GM23338 (cell line): ENCODE data around the gene CELF2. TPM values are rescaled to one million over a fixed set of nuclear protein-coding genes. Genes with fewer than 3 reads are reported as not detected.

Source experiments
- ATAC-seq: fragments of 200-7000 bp; cut with Tn5 transposase; 3 replicates; pipeline ENCODE4 v1.9.1; 2020
- DNase-seq: peaks from one replicate; pipeline ENCODE4 v3.0.0-alpha.2; 2015; ENCODE audit warnings: low spot score
- H2AFZ ChIP-seq: fragments of 200-600 bp; sonication (generic); 2 replicates; pipeline ENCODE4 v1.8.0; 2016; ENCODE audit warnings: antibody characterized with exemption, mild to moderate bottlenecking, moderate library complexity
- H3F3A ChIP-seq: fragments of 200-600 bp; sonication (generic); replicated peaks from 2 replicates; pipeline ENCODE4 v1.8.0; 2017; ENCODE audit warnings: antibody characterized with exemption, mixed run types, low read depth
- H3K27ac ChIP-seq: fragments of 200-600 bp; sonication (generic); 2 replicates; pipeline ENCODE4 v1.6.1; 2016; ENCODE audit warnings: low read depth
- H3K27me3 ChIP-seq: fragments of 200-600 bp; sonication (generic); 2 replicates; pipeline ENCODE4 v1.8.0; 2016; ENCODE audit warnings: mild to moderate bottlenecking, mixed run types, moderate library complexity; ENCODE audit not compliant: insufficient read depth
- H3K36me3 ChIP-seq: fragments of 200-600 bp; sonication (generic); 2 replicates; pipeline ENCODE4 v1.8.0; 2016; ENCODE audit warnings: mild to moderate bottlenecking; ENCODE audit not compliant: insufficient read depth
- H3K4me1 ChIP-seq: fragments of 200-600 bp; sonication (generic); 2 replicates; pipeline ENCODE4 v1.8.0; 2016; ENCODE audit warnings: mild to moderate bottlenecking, moderate library complexity; ENCODE audit not compliant: insufficient read depth
- H3K4me2 ChIP-seq: fragments of 200-600 bp; sonication (generic); 2 replicates; pipeline ENCODE4 v1.7.1; 2017; ENCODE audit warnings: mixed run types
- H3K4me3 ChIP-seq: fragments of 200-600 bp; sonication (generic); 2 replicates; pipeline ENCODE4 v1.6.1; 2016; ENCODE audit warnings: mixed run types
- H3K79me2 ChIP-seq: fragments of 200-600 bp; sonication (generic); replicated peaks from 2 replicates; pipeline ENCODE4 v1.8.0; 2017; ENCODE audit warnings: mild to moderate bottlenecking; ENCODE audit not compliant: insufficient read depth
- H3K9me2 ChIP-seq: fragments of 200-600 bp; sonication (generic); 2 replicates; pipeline ENCODE4 v1.8.0; 2017; ENCODE audit not compliant: insufficient read depth
- H4K20me1 ChIP-seq: fragments of 200-600 bp; sonication (generic); replicated peaks from 2 replicates; pipeline ENCODE4 v1.8.0; 2017; ENCODE audit warnings: mild to moderate bottlenecking; ENCODE audit not compliant: insufficient read depth
- H3K27ac Mint-ChIP-seq: 2 replicates; pipeline ENCODE4 v1.8.0; 2020; ENCODE audit warnings: inconsistent platforms, mild to moderate bottlenecking, moderate library complexity, mixed read lengths
- H3K27me3 Mint-ChIP-seq: 3 replicates; pipeline ENCODE4 v1.8.0; 2022; ENCODE audit warnings: low read depth, mild to moderate bottlenecking, moderate library complexity, mixed read lengths, inconsistent platforms; ENCODE audit not compliant: insufficient read depth, poor library complexity
- H3K36me3 Mint-ChIP-seq: 3 replicates; pipeline ENCODE4 v1.8.0; 2021; ENCODE audit warnings: low read depth, mild to moderate bottlenecking, inconsistent platforms, moderate library complexity, mixed read lengths
- H3K4me1 Mint-ChIP-seq: 3 replicates; pipeline ENCODE4 v1.8.0; 2020; ENCODE audit warnings: mild to moderate bottlenecking, inconsistent platforms, mixed read lengths
- H3K4me3 Mint-ChIP-seq: 3 replicates; pipeline ENCODE4 v1.8.0; 2021; ENCODE audit warnings: moderate library complexity, mild to moderate bottlenecking, inconsistent platforms, mixed read lengths
- H3K9me3 Mint-ChIP-seq: 3 replicates; pipeline ENCODE4 v1.8.0; 2020; ENCODE audit warnings: moderate library complexity, mild to moderate bottlenecking, inconsistent platforms, mixed read lengths
- CREB1 ChIP-seq: fragments of 250-450 bp; sonication (Bioruptor Pico); IDR thresholded peaks from 2 replicates; pipeline ENCODE4 v1.5.0; 2020; ENCODE audit warnings: low read depth, mild to moderate bottlenecking, moderate library complexity
- EZH2 ChIP-seq: fragments of 200-600 bp; sonication (generic); IDR thresholded peaks from one replicate; pipeline ENCODE4 v1.8.0; 2017; ENCODE audit warnings: antibody characterized with exemption, mild to moderate bottlenecking, low read depth; ENCODE audit not compliant: unreplicated experiment
- EZH2phosphoT487 ChIP-seq: fragments of 200-600 bp; sonication (generic); IDR thresholded peaks from one replicate; pipeline ENCODE4 v1.8.1; 2018; ENCODE audit warnings: antibody characterized with exemption; ENCODE audit not compliant: unreplicated experiment
- JUNB ChIP-seq: IDR thresholded peaks from one replicate; pipeline ENCODE4 v1.6.1; 2016; ENCODE audit warnings: antibody characterized with exemption; ENCODE audit not compliant: unreplicated experiment
- NANOG ChIP-seq: IDR thresholded peaks from 2 replicates; pipeline ENCODE4 v1.6.1; 2016; ENCODE audit warnings: antibody characterized with exemption, borderline replicate concordance
- POLR2AphosphoS5 ChIP-seq: IDR thresholded peaks from 2 replicates; pipeline ENCODE4 v1.6.1; 2016; ENCODE audit warnings: antibody characterized with exemption, low read depth
- STAT1 ChIP-seq: IDR thresholded peaks from one replicate; pipeline ENCODE4 v1.6.1; 2016; ENCODE audit warnings: antibody characterized with exemption; ENCODE audit not compliant: unreplicated experiment
- ZNF114 ChIP-seq: fragments of 250-450 bp; sonication (Bioruptor Pico); IDR thresholded peaks from 2 replicates; pipeline ENCODE4 v1.5.0; 2020; ENCODE audit warnings: mild to moderate bottlenecking, moderate library complexity
- ZNF331 ChIP-seq: fragments of 250-450 bp; sonication (Bioruptor Pico); IDR thresholded peaks from 2 replicates; pipeline ENCODE4 v1.5.0; 2020; ENCODE audit warnings: low read depth, mild to moderate bottlenecking, moderate library complexity
- polyA plus RNA-seq: library from polyadenylated mRNA; unstranded; fragments of >200 nt; fragmentation: Nextera tagmentation; extraction: Ambion mirVana; gene quantifications from 2 replicates; pipeline ENCODE4 v1.2.1, GENCODE V29; 2016
- total RNA-seq: library from RNA; depleted of rRNA; stranded (reverse); fragments of >200 nt; shearing (Covaris generic); gene quantifications from 2 replicates; pipeline ENCODE4 v1.2.3, GENCODE V29; 2014
- TF ChIP-seq, protein P1 (sequence below): IDR thresholded peaks from one replicate; pipeline ENCODE4 v1.6.1; 2018; ENCODE audit warnings: antibody characterized with exemption; ENCODE audit not compliant: unreplicated experiment
- TF ChIP-seq, protein P2 (sequence below): IDR thresholded peaks from 2 replicates; pipeline ENCODE4 v1.6.1; 2016; ENCODE audit warnings: antibody characterized with exemption
- TF ChIP-seq, protein P3 (sequence below), 2 experiments: fragments of 200-600 bp in 1 of 2; sonication (generic) in 1 of 2; conservative IDR thresholded peaks; 2 replicates each; pipeline versions ENCODE4 v1.5.1 to v1.6.1; 2016 to 2017; ENCODE audit warnings: antibody characterized with exemption in 2 of 2, low read depth in 2 of 2, mild to moderate bottlenecking in 2 of 2, moderate library complexity in 1 of 2

The CELF2 gene
- total and polyA plus RNA-seq, 2 experiments from 2014 or later: 18.1 to 22.5 TPM

DNA sequence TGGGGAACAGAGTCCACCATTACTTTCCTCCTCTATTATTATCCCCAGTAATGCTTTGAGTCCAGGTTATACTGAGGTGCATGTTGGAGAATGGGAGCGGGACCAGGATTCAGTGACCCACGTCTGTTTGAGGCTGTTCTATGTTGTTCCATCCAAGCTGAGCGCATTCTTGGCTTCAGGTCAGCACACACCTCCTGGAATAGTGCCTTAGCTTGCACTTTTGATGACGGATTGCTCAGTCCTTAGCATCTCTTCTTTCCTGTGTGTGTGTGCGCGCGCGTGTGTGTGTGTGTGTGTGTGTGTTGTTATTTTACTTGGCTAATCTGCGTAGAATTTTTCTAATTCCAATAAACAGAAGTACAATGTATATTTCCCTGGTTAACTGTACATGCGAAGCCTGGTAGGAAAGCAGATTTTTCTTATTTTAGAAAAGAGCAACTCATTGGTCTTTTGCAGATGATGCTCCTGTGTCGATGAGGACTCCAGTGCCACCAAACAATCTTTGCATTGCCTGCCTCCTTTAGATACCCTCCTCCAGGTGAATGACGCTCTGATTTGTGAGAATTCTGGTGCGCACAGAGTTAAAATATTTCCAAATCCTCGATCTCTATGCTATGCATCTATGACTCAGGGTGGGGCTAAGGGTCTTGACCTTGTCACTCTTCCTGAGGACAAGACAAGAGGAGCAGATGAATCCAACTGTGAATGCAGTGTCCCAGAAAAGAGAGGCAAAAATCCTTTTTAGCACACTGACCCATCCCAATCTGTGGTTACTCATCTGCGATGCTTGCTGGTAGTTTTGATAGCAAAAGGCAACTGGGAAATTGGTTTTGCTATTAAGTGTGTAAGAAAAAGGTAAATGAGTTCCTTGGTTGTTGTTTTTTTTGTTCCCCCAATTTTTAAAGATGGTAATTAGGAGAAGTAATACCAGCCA, 13.3 kb upstream of the CELF2 start (continued):
- TF ChIP-seq, protein P1, sequence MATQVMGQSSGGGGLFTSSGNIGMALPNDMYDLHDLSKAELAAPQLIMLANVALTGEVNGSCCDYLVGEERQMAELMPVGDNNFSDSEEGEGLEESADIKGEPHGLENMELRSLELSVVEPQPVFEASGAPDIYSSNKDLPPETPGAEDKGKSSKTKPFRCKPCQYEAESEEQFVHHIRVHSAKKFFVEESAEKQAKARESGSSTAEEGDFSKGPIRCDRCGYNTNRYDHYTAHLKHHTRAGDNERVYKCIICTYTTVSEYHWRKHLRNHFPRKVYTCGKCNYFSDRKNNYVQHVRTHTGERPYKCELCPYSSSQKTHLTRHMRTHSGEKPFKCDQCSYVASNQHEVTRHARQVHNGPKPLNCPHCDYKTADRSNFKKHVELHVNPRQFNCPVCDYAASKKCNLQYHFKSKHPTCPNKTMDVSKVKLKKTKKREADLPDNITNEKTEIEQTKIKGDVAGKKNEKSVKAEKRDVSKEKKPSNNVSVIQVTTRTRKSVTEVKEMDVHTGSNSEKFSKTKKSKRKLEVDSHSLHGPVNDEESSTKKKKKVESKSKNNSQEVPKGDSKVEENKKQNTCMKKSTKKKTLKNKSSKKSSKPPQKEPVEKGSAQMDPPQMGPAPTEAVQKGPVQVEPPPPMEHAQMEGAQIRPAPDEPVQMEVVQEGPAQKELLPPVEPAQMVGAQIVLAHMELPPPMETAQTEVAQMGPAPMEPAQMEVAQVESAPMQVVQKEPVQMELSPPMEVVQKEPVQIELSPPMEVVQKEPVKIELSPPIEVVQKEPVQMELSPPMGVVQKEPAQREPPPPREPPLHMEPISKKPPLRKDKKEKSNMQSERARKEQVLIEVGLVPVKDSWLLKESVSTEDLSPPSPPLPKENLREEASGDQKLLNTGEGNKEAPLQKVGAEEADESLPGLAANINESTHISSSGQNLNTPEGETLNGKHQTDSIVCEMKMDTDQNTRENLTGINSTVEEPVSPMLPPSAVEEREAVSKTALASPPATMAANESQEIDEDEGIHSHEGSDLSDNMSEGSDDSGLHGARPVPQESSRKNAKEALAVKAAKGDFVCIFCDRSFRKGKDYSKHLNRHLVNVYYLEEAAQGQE: no peak
- TF ChIP-seq, protein P2, sequence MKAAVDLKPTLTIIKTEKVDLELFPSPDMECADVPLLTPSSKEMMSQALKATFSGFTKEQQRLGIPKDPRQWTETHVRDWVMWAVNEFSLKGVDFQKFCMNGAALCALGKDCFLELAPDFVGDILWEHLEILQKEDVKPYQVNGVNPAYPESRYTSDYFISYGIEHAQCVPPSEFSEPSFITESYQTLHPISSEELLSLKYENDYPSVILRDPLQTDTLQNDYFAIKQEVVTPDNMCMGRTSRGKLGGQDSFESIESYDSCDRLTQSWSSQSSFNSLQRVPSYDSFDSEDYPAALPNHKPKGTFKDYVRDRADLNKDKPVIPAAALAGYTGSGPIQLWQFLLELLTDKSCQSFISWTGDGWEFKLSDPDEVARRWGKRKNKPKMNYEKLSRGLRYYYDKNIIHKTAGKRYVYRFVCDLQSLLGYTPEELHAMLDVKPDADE: no peak
- no peak for TF ChIP-seq POLR2AphosphoS5
- TF ChIP-seq, protein P3, sequence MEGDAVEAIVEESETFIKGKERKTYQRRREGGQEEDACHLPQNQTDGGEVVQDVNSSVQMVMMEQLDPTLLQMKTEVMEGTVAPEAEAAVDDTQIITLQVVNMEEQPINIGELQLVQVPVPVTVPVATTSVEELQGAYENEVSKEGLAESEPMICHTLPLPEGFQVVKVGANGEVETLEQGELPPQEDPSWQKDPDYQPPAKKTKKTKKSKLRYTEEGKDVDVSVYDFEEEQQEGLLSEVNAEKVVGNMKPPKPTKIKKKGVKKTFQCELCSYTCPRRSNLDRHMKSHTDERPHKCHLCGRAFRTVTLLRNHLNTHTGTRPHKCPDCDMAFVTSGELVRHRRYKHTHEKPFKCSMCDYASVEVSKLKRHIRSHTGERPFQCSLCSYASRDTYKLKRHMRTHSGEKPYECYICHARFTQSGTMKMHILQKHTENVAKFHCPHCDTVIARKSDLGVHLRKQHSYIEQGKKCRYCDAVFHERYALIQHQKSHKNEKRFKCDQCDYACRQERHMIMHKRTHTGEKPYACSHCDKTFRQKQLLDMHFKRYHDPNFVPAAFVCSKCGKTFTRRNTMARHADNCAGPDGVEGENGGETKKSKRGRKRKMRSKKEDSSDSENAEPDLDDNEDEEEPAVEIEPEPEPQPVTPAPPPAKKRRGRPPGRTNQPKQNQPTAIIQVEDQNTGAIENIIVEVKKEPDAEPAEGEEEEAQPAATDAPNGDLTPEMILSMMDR (conservative IDR thresholded peaks at IDR 0.05; ENCODE audit: low read depth in 2 of 2): no peak
- TF ChIP-seq JUNB: no peak
- TF ChIP-seq ZNF331: no peak
- TF ChIP-seq CREB1 (CRISPR knock-in tag): no peak

DNA sequence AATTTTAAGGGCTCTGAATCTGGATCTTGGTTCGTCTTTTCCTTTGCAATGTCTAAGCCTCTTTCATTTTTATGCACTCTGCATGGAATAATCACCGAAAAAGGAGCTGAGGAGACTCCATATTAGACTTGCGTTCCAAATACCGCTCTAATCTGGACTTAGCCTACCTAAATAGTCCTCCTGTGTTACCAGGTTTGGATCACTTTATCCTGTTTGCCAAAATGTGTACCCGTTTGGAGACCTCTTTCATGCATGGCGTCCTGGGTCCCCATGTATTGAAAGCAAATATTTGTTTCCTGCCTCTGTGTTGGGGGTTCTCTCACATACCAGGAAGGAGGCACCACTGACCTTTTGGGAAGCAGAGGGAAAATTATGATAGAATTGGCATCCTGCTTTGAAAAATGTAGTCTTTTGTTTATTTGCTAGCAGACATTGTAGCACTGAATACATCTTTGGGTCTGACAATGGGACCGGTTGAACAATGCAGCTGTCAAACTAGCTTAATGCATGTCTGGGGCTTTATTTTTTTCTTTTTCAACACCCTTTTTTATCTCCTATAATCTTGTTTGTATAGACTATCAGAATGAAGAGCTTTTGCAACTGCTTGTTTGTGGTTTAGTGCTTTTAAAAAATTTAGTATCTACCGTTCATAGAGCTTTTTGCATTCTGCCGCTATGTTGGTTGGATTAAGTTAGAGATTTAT, 11.8 kb upstream of the CELF2 start:
- Histone ChIP-seq H2AFZ (peak overlapping the region; percentile 83), H3K27ac (no peak overlapping the region), H3F3A (no peaks in the 10 kb centered on the region), H3K4me1 (peaks cover 7% of the 10 kb centered on the region; the same call in 1 of the 2 replicates), H3K4me2 (no peak overlapping the region), H3K79me2 (no peaks in the 10 kb centered on the region), H3K36me3 (no peaks in the 10 kb centered on the region), H3K4me3 (no peak overlapping the region), H3K27me3 (no peaks in the 10 kb centered on the region), H4K20me1 (no peaks in the 10 kb centered on the region), H3K9me2 (no peaks in the 10 kb centered on the region)
- Mint-ChIP-seq H3K9me3 (no peaks in the 10 kb centered on the region), H3K4me1 (peaks cover 16% of the 10 kb centered on the region), H3K27ac (no peak overlapping the region), H3K36me3 (no peaks in the 10 kb centered on the region), H3K27me3 (no peaks in the 10 kb centered on the region), H3K4me3 (no peak overlapping the region)
- ATAC-seq (no peak), DNase-seq (no peak)
- TF ChIP-seq POLR2AphosphoS5: no peak
- TF ChIP-seq ZNF114 (CRISPR knock-in tag): no peak
- no peak for TF ChIP-seq NANOG
- TF ChIP-seq, protein P3 (conservative IDR thresholded peaks at IDR 0.05; ENCODE audit: low read depth in 2 of 2): no peak
- no peak for TF ChIP-seq EZH2phosphoT487
- TF ChIP-seq STAT1: no peak
- no peak for TF ChIP-seq ZNF331
- no peak for TF ChIP-seq EZH2
